IPS-18a (cell line): Measurements from ENCODE around the gene TAF8.
A peak's percentile ranks its signal among the peaks of the same experiment; 100 is the strongest.

ENCODE experiments used
- H3K27ac ChIP-seq: one replicate; pipeline ENCODE4 v1.5.1; 2013; ENCODE audit warnings: low read length
- H3K27me3 ChIP-seq: one replicate; pipeline ENCODE4 v1.6.1; 2013; ENCODE audit warnings: mild to moderate bottlenecking, low read length; ENCODE audit not compliant: control insufficient read depth, insufficient read depth
- H3K36me3 ChIP-seq: one replicate; pipeline ENCODE4 v1.6.1; 2013; ENCODE audit warnings: low read depth, low read length; ENCODE audit not compliant: control insufficient read depth
- H3K4me1 ChIP-seq: one replicate; pipeline ENCODE4 v1.6.1; 2013; ENCODE audit warnings: low read depth, low read length; ENCODE audit not compliant: control insufficient read depth
- H3K4me3 ChIP-seq: one replicate; pipeline ENCODE4 v1.5.1; 2013; ENCODE audit warnings: low read length
- H3K9ac ChIP-seq: one replicate; pipeline ENCODE4 v1.6.1; 2013; ENCODE audit warnings: mild to moderate bottlenecking, low read length, moderate library complexity
- H3K9me3 ChIP-seq: one replicate; pipeline ENCODE4 v1.6.1; 2013; ENCODE audit warnings: low read depth, low read length; ENCODE audit not compliant: control insufficient read depth

The TAF8 gene

DNA sequence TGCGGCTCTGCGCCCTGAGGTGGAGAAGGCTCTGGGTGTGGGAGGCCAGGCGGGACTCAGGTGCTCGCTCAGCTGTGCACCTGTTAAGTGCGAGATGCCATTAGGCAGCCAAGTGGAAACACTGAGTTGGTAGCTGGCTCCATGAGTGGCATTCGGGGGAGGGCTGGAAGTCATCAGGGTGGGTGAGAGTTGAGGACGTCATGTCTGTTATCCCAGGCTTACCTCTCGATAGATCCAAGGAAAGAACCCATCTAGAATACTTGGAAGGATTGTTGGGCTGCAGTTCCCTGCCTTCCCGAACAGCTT lies 41.3 kb downstream of the TAF8 start:
- no peak overlapping the region for H3K27ac ChIP-seq
- no peak overlapping the region for H3K4me3 ChIP-seq
- peaks cover 30% of the 10 kb centered on the region for H3K27me3 ChIP-seq
- H3K9ac ChIP-seq, result no peak overlapping the region
- no peaks in the 10 kb centered on the region for H3K9me3 ChIP-seq
- H3K4me1 ChIP-seq, result peaks cover 4% of the 10 kb centered on the region
- no peaks in the 10 kb centered on the region for H3K36me3 ChIP-seq

DNA sequence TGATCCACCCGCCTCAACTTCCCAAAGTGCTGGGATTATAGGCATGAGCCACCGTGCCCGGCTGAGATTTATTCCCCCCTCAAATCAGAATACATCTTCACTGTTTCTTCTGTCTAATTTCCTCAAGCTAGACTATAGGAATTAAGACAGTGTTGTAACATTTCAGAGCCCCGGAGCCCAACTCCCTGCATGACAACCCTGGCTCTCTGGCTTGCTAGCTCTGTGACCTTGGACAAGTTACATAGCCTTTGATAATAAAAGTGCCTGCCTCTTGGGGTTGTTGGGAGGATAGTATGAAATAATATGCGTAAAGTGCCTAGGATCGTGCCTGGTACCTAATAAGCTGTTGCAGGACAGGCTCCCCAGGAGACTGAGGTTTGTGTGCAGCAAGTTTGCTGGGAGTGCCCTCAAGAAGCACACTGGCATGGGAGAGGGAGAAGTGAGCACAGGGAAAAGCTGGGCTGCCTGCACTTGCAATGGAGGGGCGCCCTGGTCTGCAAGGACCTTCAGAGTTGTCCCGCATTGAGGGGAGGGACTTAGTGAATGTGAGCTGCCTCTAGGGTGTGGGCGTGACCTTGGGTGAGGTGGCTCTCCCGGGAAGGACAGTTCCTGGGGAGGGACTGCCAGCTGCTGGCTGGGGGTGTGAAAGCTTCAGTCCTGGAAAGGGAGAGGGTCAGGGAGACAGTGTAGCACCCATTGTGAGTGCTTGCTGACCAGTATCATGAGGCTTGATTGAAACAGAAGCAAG lies 43.4 kb downstream of the TAF8 start:
- H3K36me3 ChIP-seq, result no peaks in the 10 kb centered on the region
- H3K4me3 ChIP-seq, result no peak overlapping the region
- H3K27me3 ChIP-seq, result peaks cover 46% of the 10 kb centered on the region
- H3K4me1 ChIP-seq, result peaks cover 4% of the 10 kb centered on the region
- no peaks in the 10 kb centered on the region for H3K9me3 ChIP-seq
- H3K9ac ChIP-seq, result no peak overlapping the region
- H3K27ac ChIP-seq, result no peak overlapping the region

DNA sequence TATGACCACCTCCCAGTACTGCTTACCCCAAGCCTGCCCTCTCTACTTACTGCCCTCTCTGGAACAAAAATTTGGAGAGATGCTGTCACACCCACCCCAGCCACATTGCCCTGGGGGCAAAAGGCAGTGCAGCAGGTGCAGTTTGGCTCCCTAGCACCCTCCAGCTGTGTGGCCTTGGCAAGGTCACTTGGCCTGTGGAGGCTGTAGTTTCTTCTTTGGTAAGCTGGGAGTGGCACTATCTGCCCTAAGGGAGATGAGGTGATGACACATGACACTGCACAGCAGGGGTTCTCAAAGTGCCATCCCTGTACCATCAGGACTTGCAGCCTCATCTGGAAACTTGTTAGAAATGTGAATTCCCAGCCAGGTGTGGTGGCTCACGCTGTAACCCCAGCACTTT lies 44.8 kb downstream of the TAF8 start:
- H3K4me1 ChIP-seq, result peaks cover 4% of the 10 kb centered on the region
- H3K27ac ChIP-seq, result no peak overlapping the region
- peaks cover 54% of the 10 kb centered on the region for H3K27me3 ChIP-seq
- H3K36me3 ChIP-seq, result no peaks in the 10 kb centered on the region
- no peak overlapping the region for H3K4me3 ChIP-seq
- H3K9me3 ChIP-seq, result no peaks in the 10 kb centered on the region
- H3K9ac ChIP-seq, result no peak overlapping the region

DNA sequence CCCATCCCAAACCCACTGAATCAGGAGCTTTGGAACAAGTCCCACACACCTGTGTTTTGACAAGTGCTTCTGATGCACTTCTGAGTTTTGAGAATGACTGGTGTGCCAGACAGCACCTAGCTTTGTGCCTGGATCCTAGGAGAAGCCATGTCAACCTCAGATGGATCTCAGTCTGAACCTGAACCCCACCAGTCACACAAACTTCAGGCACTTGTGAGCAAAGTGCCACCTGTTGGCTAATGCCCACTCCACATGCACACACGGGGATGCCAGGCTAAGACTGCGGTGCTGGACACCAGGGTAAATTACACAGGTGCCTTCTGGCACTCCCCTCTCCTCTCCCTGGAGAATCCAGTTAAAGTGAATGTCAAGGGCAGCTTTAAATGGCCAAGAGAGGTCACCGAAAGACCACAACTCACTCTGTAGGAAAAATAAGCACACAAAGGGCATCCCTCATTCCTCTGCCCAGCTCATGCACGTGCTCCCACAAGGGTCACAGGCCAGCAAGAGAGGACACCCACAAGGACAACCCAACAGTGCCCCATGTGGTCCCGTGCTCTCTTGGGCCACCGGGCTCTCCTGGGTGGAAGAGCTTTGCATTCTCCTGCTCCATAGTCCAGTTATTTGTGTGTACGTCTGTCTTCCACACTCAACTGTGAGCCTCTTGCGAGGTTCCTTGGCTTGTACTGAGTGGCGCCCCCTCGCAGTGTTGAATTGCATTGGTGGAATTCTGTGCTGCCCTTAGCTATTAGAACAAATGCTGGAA lies 45.6 kb downstream of the TAF8 start:
- peaks cover 59% of the 10 kb centered on the region for H3K27me3 ChIP-seq
- peaks cover 4% of the 10 kb centered on the region for H3K4me1 ChIP-seq
- H3K36me3 ChIP-seq, result no peaks in the 10 kb centered on the region
- no peak overlapping the region for H3K27ac ChIP-seq
- no peaks in the 10 kb centered on the region for H3K9me3 ChIP-seq
- no peak overlapping the region for H3K4me3 ChIP-seq
- no peak overlapping the region for H3K9ac ChIP-seq

DNA sequence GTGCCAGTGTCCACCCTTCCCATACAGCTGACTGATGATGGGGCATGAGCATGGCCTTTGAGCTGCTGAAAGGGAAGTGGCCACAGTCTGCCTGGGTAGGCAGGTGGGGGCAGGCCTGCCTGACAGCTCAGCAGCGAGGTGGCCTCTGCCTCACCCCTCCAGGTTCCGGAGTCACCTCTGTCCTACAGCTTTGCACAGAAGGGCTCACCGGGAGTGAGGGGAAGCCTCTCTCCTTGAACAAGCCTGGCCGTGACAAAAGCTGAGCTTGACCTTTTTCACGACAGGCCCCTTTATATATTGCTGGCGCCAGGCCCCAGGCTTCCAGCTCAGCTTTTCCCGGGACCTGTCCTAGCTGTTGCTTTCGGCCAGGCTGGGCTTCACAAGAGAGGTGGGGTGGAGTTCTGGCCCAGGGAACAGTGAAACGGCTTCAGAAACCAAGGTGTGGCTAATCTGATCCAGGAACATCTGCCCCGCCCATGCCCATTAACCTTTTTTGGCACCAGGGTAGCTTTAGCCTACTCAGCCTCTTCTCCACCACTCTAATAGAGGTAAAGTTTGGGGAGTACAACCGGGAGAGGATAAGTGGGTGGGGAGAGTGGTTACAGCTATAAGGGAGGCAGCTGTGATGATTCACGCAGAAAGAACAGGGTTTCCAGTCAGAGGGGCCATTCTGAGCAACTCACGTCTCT lies 49.2 kb downstream of the TAF8 start:
- Histone ChIP-seq H3K9me3 (no peaks in the 10 kb centered on the region), H3K27ac (no peak overlapping the region), H3K4me3 (no peak overlapping the region), H3K36me3 (peaks cover 10% of the 10 kb centered on the region), H3K27me3 (peaks cover 38% of the 10 kb centered on the region), H3K9ac (no peak overlapping the region), H3K4me1 (no peaks in the 10 kb centered on the region)

DNA sequence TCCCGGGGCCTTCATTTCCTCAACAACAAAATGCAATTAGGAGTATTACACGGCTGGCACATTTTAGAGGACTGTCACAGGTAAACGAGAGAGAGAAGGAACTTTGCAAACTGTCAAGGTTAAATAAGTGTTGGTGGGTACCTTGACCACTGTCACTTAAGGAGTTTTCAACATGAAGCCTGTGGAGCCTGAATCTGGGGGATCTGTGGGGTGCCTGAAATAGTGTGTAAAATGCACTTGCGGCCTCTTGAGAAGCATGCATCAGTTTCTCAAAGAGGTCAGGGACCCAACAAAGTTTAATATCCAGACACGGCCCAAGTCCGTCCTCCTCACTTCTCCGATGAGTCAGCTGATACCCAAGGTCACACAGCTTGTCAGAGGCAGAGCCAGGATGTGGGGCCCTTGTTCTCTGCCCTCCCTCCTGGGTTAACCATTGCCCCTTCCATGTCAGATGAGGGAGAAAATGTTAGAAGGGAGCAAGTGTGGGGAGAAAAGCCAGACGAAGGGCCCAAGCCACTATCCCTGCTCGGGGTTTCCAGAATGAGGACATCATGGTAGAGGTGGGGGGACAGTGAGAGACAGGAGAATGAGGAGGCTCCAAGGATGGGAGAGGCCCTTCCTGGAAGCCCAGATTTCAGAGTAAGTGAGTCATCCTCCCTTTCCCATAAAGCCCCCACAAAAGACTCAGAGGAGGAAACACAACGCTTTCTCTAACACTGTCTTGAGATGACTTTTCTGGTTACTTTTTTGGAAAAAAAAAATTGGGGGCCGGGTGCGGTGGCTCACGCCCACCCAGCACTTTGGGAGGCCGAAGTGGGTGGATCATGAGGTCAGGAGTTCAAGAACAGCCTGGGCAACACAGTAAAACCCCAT lies 49.9 kb downstream of the TAF8 start:
- H3K27me3 ChIP-seq, result peaks cover 38% of the 10 kb centered on the region
- H3K27ac ChIP-seq, result no peak overlapping the region
- no peaks in the 10 kb centered on the region for H3K4me1 ChIP-seq
- peaks cover 10% of the 10 kb centered on the region for H3K36me3 ChIP-seq
- H3K9me3 ChIP-seq, result no peaks in the 10 kb centered on the region
- no peak overlapping the region for H3K4me3 ChIP-seq
- no peak overlapping the region for H3K9ac ChIP-seq

DNA sequence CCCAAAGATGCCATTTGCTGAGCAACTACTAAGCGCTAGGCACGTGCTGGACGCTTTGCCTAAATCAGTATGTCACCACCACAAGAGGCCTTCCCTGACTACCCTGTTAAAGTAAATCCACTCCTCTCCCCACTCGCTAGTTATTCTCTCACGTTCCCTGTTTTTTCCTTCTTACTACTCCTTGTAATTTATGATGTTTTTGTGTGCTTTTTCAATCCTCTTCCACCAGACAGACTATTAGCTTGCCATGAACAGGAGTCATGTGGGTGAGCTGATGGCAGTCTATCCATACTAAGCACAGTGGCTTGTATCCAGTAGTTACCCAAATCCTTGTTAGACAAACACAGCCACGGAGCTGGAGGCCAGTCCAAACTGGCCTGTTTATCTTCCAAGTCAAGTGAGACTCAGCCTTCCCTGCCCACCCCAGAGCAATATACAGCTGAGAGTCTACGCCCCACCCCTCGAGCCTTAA lies 50.9 kb downstream of the TAF8 start:
- Histone ChIP-seq H3K9ac (no peak overlapping the region), H3K4me3 (no peak overlapping the region), H3K27ac (no peak overlapping the region), H3K36me3 (peaks cover 10% of the 10 kb centered on the region), H3K9me3 (no peaks in the 10 kb centered on the region), H3K27me3 (peaks cover 31% of the 10 kb centered on the region), H3K4me1 (no peaks in the 10 kb centered on the region)

DNA sequence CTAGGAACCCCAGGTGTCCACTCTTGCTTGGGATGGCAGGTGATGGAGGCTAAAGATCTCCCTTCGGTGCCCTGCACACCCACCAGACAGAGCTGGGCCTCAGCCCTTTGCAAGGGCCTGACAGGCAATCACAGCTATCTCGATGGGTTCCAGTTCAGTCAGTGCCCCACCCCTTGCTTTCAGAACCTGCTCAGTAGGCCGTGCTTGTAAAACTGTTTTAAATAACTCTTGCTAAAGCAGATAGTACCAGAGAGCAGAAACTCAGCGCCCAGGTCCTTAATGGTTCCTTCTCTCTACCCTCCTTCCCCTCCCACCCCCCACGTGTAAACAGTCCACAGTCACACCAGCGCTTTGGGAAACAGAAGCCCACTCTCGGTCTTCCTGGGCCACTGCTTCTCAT lies 52.9 kb downstream of the TAF8 start:
- H3K27me3 ChIP-seq, result peaks cover 18% of the 10 kb centered on the region
- H3K4me1 ChIP-seq, result no peaks in the 10 kb centered on the region
- no peak overlapping the region for H3K27ac ChIP-seq
- no peak overlapping the region for H3K4me3 ChIP-seq
- H3K9me3 ChIP-seq, result no peaks in the 10 kb centered on the region
- H3K36me3 ChIP-seq, result peaks cover 16% of the 10 kb centered on the region
- no peak overlapping the region for H3K9ac ChIP-seq

DNA sequence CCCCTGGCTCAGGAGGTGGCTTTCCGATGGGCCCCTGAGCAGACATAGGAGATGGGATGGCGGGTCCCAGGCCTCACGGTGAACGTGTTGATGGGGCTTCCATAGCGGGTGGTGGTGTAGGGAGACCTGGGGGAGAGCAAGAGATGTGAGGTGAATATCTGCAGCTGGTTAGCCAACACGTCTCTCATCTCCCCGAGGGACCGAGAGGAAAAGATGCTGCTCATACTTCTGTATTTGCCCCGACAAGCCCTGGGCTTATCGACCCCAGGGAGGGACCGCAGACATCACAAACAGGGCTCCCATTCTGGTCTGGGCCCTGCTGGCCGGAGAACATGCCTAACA lies 53.4 kb downstream of the TAF8 start:
- peaks cover 21% of the 10 kb centered on the region for H3K36me3 ChIP-seq
- H3K9me3 ChIP-seq, result no peaks in the 10 kb centered on the region
- H3K4me3 ChIP-seq, result peak overlapping the region; percentile 41
- no peak overlapping the region for H3K27ac ChIP-seq
- H3K9ac ChIP-seq, result no peak overlapping the region
- no peaks in the 10 kb centered on the region for H3K4me1 ChIP-seq
- H3K27me3 ChIP-seq, result peaks cover 13% of the 10 kb centered on the region

DNA sequence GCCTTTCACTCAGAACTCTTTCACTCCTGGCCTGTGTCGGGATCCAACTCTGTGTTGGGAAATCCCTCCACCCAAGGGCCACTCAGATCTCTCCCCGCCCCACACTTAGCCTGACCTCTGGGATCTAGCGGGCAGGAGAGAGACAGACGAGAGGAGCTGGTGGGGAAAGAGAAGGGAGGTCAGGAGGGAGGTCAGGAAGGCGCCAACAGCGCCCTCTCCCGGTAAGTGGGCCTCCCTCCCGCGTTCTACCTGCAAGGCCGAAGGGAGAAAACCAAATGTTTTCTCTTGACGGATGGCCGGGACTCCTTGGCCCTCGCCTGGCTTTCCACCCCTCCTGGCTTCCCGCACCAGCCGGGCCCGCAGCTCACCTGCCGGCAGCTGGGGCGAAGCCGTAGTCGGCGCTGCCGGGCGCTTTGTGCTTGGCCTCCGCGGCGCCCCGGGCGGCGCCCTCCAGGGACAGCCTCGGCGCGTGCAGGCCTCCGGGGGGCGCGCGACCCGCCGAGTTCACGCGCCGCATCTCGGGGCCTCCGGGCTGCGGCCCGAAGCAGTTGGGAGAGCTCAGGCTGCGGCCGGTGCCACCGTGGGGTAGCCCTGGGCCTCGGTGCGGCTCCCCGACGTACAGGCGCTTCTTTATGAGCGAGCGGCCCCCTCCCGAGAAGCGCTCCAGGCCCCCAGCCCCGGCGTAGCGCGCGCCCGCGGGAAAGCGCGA lies 53.9 kb downstream of the TAF8 start:
- Histone ChIP-seq H3K4me3 (peak overlapping the region; percentile 41), H3K9me3 (no peaks in the 10 kb centered on the region), H3K36me3 (peaks cover 25% of the 10 kb centered on the region), H3K4me1 (no peaks in the 10 kb centered on the region), H3K9ac (peak overlapping the region; percentile 12), H3K27me3 (peaks cover 8% of the 10 kb centered on the region), H3K27ac (no peak overlapping the region)

DNA sequence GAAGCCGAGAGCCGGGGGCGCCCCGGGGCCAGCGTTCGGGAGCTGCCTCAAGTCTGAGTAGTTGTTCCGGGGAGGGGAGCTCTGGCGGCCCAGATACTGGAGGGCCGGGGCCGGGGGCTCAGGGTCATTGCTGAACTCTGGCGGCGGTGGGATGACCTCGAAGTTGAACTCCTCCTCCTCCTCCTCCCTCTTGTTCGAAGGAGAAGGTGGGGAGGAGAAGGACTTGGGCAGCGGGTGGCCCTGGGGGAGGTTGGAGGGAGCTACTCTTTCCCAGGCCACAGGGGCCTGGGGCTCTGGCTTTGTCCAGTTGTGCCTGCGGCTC lies 54.4 kb downstream of the TAF8 start:
- peaks cover 30% of the 10 kb centered on the region for H3K36me3 ChIP-seq
- no peaks in the 10 kb centered on the region for H3K4me1 ChIP-seq
- peak overlapping the region; percentile 12 for H3K9ac ChIP-seq
- H3K4me3 ChIP-seq, result peak overlapping the region; percentile 41
- no peaks in the 10 kb centered on the region for H3K9me3 ChIP-seq
- H3K27me3 ChIP-seq, result peaks cover 7% of the 10 kb centered on the region
- no peak overlapping the region for H3K27ac ChIP-seq
